ENCODE results near the gene PTPRG. TPM values are rescaled to one million over a fixed set of nuclear protein-coding genes. Genes with fewer than 3 reads are reported as not detected.
A peak's percentile ranks its signal among the peaks of the same experiment; 100 is the strongest.

PTPRG gene
- total and polyA plus RNA-seq, 4 donors = 3.6 to 35.6 (median 8.1) TPM

GRCh38 chr3:61955483-61955882 lies 394.1 kb downstream of the PTPRG start (continued):
- TF ChIP-seq RAD21 (IDR thresholded peaks at IDR 0.05) (no peak), HNF4A (conservative IDR thresholded peaks at IDR 0.05) (no peak), FOXA1 (IDR thresholded peaks at IDR 0.05) (no peak), GABPA (IDR thresholded peaks at IDR 0.05 in 1 of 2, conservative IDR thresholded peaks at IDR 0.05 in 1 of 2) (no peak)

- TF ChIP-seq RXRA (IDR thresholded peaks at IDR 0.05) (peak in 1 of 2 donors; percentile 5), REST (IDR thresholded peaks at IDR 0.05) (peak; percentile 15), FOXA2 (IDR thresholded peaks at IDR 0.05) (no peak), ATF3 (IDR thresholded peaks at IDR 0.05) (no peak), ZBTB33 (IDR thresholded peaks at IDR 0.05) (no peak), FOXA1 (IDR thresholded peaks at IDR 0.05) (no peak), CTCF (IDR thresholded peaks at IDR 0.05; ENCODE audit: low read depth, low read length, missing input control) (no peak), GABPA (IDR thresholded peaks at IDR 0.05 in 1 of 2, conservative IDR thresholded peaks at IDR 0.05 in 1 of 2) (no peak), YY1 (IDR thresholded peaks at IDR 0.05) (peak; percentile 34), TAF1 (conservative IDR thresholded peaks at IDR 0.05) (no peak), MAX (IDR thresholded peaks at IDR 0.05) (no peak), RAD21 (IDR thresholded peaks at IDR 0.05) (peak in 1 of 2 donors; percentile 34), NR2F2 (IDR thresholded peaks at IDR 0.05) (no peak), EGR1 (IDR thresholded peaks at IDR 0.05; ENCODE audit: low read depth in 2 of 2) (no peak), HNF4A (conservative IDR thresholded peaks at IDR 0.05) (peak in 1 of 2 donors; percentile 34), HNF4G (IDR thresholded peaks at IDR 0.05) (no peak), JUND (IDR thresholded peaks at IDR 0.05) (peak in 1 of 2 donors; percentile 23), SP1 (IDR thresholded peaks at IDR 0.05) (no peak)
- WGBS = 83% methylated on average over 5 of the region's 5 CpGs
- H3K9ac ChIP-seq (ENCODE audit: low read depth in 1 of 2, low read length in 2 of 2) = no peak overlapping the region
- no peak for DNase-seq (ENCODE audit: low spot score)
- H3K4me1 ChIP-seq (ENCODE audit: control insufficient read depth in 4 of 4, insufficient read depth in 4 of 4, low read length in 3 of 4) = no peaks in the 10 kb centered on the region
- no peak overlapping the region for H3K27ac ChIP-seq (ENCODE audit: low read depth in 1 of 2, low read length in 2 of 2)
- no peaks in the 10 kb centered on the region for H3K36me3 ChIP-seq (ENCODE audit: control insufficient read depth in 4 of 4, insufficient read depth in 3 of 4, low read depth in 1 of 4, low read length in 3 of 4)
- no peak overlapping the region for H3K4me3 ChIP-seq (ENCODE audit: low read depth in 1 of 3, low read length in 3 of 3)
- no peaks in the 10 kb centered on the region for H3K27me3 ChIP-seq (ENCODE audit: control insufficient read depth in 4 of 4, insufficient read depth in 4 of 4, low read length in 3 of 4)
- no peaks in the 10 kb centered on the region for H3K9me3 ChIP-seq (ENCODE audit: control insufficient read depth in 4 of 4, low read length in 3 of 4)
These were observed 394.9 kb downstream of the PTPRG start for GRCh38 chr3:61956236-61956635.

Measured in liver (tissue), 9 donors.